H1 (cell line): ENCODE results near the gene OSBPL3. TPM values are rescaled to one million over a fixed set of nuclear protein-coding genes. Genes with fewer than 3 reads are reported as not detected.

Experiments
- HDAC2 ChIP-seq, 2 experiments: fragments of 300-600 bp in 1 of 2; sonication (generic) in 1 of 2; IDR thresholded peaks; 2 replicates each; pipeline ENCODE4 v1.6.1; 2011 to 2012; ENCODE audit warnings: low read depth in 2 of 2, low read length in 2 of 2, mild to moderate bottlenecking in 2 of 2, moderate library complexity in 2 of 2, borderline replicate concordance in 1 of 2, inconsistent platforms in 1 of 2
- polyA plus RNA-seq, 7 experiments: library from polyadenylated mRNA; depleted of rRNA in 3 of 7; stranded (reverse) in 5 of 7; unstranded in 2 of 7; fragments of >200 nt in 5 of 7; fragments of 200-250 nt in 2 of 7; gene quantifications; 1 replicate in 5 of 7; 2 replicates in 1 of 7; 4 replicates in 1 of 7; pipeline versions ENCODE4 v1.2.1 to v1.2.3, GENCODE V29; 2011 to 2013; ENCODE audit warnings: missing spikeins in 2 of 7, mixed read lengths in 2 of 7
- total RNA-seq: library from RNA; stranded (reverse); fragmentation: NEBNext Ultra II Directional; extraction: Animal tissue kit (Norgen Biotek cat#: 25700); gene quantifications from 2 replicates; pipeline ENCODE4 v1.2.1, GENCODE V29; 2021
- TF ChIP-seq, protein P1 (sequence below): fragments of 300-600 bp; sonication (generic); IDR thresholded peaks from 2 replicates; pipeline ENCODE4 v1.7.1; 2012; ENCODE audit warnings: low read length, moderate library complexity, mild to moderate bottlenecking, inconsistent platforms; ENCODE audit not compliant: insufficient replicate concordance
- TF ChIP-seq, protein P2 (sequence below): IDR thresholded peaks from 2 replicates; pipeline ENCODE4 v1.6.1; 2011; ENCODE audit warnings: low read depth, mild to moderate bottlenecking, low read length; ENCODE audit not compliant: insufficient read depth

OSBPL3 gene
- total and polyA plus RNA-seq, 2 of the 8 experiments (the other 6 are each of a cell fraction or from before 2014, with no cell fraction given): 2.8 to 13.9 TPM

DNA sequence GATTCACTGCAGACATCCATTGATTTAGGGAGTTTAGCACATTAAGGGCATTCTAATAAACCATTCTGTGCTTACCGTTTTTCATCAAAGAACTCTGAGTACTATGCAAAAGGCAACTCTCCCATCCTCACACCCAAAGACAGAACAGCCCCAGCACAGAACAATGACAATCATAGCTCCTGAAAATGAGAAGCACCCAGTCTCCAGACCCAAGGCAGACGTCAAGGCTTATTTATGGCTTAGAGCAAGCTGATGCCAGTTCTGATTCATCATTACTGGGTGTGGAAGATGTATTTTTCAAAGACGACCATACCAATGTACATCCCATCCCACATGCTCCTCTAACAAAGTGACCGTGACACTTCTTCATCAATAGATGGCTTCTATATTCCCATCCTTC lies 67.6 kb downstream of the OSBPL3 start (continued):
- TF ChIP-seq, protein P1, sequence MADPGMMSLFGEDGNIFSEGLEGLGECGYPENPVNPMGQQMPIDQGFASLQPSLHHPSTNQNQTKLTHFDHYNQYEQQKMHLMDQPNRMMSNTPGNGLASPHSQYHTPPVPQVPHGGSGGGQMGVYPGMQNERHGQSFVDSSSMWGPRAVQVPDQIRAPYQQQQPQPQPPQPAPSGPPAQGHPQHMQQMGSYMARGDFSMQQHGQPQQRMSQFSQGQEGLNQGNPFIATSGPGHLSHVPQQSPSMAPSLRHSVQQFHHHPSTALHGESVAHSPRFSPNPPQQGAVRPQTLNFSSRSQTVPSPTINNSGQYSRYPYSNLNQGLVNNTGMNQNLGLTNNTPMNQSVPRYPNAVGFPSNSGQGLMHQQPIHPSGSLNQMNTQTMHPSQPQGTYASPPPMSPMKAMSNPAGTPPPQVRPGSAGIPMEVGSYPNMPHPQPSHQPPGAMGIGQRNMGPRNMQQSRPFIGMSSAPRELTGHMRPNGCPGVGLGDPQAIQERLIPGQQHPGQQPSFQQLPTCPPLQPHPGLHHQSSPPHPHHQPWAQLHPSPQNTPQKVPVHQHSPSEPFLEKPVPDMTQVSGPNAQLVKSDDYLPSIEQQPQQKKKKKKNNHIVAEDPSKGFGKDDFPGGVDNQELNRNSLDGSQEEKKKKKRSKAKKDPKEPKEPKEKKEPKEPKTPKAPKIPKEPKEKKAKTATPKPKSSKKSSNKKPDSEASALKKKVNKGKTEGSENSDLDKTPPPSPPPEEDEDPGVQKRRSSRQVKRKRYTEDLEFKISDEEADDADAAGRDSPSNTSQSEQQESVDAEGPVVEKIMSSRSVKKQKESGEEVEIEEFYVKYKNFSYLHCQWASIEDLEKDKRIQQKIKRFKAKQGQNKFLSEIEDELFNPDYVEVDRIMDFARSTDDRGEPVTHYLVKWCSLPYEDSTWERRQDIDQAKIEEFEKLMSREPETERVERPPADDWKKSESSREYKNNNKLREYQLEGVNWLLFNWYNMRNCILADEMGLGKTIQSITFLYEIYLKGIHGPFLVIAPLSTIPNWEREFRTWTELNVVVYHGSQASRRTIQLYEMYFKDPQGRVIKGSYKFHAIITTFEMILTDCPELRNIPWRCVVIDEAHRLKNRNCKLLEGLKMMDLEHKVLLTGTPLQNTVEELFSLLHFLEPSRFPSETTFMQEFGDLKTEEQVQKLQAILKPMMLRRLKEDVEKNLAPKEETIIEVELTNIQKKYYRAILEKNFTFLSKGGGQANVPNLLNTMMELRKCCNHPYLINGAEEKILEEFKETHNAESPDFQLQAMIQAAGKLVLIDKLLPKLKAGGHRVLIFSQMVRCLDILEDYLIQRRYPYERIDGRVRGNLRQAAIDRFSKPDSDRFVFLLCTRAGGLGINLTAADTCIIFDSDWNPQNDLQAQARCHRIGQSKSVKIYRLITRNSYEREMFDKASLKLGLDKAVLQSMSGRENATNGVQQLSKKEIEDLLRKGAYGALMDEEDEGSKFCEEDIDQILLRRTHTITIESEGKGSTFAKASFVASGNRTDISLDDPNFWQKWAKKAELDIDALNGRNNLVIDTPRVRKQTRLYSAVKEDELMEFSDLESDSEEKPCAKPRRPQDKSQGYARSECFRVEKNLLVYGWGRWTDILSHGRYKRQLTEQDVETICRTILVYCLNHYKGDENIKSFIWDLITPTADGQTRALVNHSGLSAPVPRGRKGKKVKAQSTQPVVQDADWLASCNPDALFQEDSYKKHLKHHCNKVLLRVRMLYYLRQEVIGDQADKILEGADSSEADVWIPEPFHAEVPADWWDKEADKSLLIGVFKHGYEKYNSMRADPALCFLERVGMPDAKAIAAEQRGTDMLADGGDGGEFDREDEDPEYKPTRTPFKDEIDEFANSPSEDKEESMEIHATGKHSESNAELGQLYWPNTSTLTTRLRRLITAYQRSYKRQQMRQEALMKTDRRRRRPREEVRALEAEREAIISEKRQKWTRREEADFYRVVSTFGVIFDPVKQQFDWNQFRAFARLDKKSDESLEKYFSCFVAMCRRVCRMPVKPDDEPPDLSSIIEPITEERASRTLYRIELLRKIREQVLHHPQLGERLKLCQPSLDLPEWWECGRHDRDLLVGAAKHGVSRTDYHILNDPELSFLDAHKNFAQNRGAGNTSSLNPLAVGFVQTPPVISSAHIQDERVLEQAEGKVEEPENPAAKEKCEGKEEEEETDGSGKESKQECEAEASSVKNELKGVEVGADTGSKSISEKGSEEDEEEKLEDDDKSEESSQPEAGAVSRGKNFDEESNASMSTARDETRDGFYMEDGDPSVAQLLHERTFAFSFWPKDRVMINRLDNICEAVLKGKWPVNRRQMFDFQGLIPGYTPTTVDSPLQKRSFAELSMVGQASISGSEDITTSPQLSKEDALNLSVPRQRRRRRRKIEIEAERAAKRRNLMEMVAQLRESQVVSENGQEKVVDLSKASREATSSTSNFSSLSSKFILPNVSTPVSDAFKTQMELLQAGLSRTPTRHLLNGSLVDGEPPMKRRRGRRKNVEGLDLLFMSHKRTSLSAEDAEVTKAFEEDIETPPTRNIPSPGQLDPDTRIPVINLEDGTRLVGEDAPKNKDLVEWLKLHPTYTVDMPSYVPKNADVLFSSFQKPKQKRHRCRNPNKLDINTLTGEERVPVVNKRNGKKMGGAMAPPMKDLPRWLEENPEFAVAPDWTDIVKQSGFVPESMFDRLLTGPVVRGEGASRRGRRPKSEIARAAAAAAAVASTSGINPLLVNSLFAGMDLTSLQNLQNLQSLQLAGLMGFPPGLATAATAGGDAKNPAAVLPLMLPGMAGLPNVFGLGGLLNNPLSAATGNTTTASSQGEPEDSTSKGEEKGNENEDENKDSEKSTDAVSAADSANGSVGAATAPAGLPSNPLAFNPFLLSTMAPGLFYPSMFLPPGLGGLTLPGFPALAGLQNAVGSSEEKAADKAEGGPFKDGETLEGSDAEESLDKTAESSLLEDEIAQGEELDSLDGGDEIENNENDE: no peak
- TF ChIP-seq, protein P2, sequence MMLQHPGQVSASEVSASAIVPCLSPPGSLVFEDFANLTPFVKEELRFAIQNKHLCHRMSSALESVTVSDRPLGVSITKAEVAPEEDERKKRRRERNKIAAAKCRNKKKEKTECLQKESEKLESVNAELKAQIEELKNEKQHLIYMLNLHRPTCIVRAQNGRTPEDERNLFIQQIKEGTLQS: no peak
- TF ChIP-seq HDAC2 (IDR thresholded peaks at IDR 0.05; ENCODE audit: borderline replicate concordance in 1 of 2, low read depth in 2 of 2, low read length in 2 of 2): no peak
